NCI-H1694 treated with DMSO at 0.1 percent for 48 hours (cell line): ENCODE measurements around the gene MYBPC1.
A peak's percentile ranks its signal among the peaks of the same experiment; 100 is the strongest.

Source experiments
- DNase-seq: peaks from one replicate; lab custom pipeline; 2025; lab: John Stamatoyannopoulos, UW

Gene MYBPC1

GRCh38 chr12:101599311-101599710 is 4.5 kb downstream of the MYBPC1 start:
- no peak for DNase-seq

GRCh38 chr12:101599771-101600484 is 5.2 kb downstream of the MYBPC1 start:
- DNase-seq = no peak

DNA sequence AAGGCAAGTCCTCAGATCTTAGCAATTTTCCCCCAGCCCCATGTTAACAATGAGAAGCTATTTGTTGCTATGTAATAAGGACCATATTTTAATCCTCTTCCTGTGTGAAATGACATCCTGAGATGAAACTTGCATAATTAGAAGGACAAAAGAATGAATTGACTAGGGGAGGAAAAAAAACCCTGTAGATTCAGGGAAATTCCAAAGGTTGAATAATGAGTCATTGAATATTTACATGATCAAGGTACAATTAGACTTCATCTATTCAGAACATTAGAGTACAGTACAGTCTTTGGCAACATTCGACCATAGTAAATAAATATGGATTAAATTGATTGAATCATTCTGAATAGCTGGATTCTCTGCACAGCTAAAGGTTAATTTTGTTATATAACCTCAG is 9.4 kb downstream of the MYBPC1 start:
- no peak for DNase-seq

- DNase-seq = no peak
These were observed 13.1 kb downstream of the MYBPC1 start for GRCh38 chr12:101607894-101608293.

DNA sequence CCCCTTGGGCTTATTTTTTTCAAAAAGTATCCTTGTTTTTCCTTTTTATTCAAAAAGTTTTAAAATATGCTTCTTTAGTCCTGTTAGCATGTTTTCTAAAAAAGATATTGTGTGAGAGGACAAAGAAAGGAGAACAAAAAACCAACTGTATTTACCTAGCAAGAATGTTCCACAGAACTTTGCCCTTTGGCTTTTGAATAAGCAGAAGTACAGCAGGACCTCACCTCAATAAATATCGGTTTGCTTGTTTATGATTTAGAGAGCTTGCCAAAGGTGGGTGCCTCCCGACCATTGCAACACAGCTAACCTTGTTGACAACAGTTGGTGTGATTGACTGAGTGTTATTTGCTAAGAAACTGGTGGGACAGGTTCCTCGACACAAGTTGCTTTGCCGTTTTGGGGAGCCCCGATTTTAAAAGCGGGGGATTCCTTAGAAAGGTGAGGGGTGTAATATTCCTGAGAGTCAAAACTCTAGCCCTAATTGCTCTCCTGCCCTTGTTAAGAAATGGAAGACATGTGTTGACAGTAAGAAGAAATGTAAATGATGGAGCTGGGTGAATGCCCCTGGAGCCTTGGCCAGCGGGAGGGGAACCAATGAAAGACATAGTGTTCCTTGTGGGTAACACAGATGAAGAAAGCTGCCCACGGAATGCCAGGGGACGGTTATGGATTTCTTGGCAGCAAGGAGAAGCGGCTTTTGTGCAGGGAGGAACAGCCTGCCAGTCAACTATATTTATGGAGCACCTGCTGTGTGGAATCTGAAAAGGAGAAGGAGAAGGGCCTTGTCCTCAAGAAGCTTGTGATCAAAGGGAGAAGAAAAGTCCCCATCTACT is 13.7 kb downstream of the MYBPC1 start:
- DNase-seq = no peak

DNA sequence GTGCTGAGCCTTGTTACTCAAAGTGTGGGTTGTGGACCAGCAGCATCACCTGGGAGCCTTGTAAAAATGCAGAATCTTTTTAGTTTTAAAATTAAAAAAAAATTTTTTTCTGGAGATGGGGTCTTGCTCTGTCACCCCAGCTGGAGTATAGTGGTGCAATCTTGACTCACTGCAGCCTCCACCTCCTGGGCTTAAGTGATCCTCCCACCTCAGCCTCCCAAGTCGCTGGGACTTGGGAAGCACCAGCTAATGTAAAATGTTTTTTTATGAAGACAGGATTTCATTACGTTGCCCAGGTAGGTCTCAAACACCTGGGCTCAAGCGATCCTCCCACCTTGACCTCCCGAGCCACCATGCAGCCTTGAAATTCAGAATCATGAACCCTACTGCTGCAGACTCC is 14.4 kb downstream of the MYBPC1 start:
- DNase-seq = no peak

DNA sequence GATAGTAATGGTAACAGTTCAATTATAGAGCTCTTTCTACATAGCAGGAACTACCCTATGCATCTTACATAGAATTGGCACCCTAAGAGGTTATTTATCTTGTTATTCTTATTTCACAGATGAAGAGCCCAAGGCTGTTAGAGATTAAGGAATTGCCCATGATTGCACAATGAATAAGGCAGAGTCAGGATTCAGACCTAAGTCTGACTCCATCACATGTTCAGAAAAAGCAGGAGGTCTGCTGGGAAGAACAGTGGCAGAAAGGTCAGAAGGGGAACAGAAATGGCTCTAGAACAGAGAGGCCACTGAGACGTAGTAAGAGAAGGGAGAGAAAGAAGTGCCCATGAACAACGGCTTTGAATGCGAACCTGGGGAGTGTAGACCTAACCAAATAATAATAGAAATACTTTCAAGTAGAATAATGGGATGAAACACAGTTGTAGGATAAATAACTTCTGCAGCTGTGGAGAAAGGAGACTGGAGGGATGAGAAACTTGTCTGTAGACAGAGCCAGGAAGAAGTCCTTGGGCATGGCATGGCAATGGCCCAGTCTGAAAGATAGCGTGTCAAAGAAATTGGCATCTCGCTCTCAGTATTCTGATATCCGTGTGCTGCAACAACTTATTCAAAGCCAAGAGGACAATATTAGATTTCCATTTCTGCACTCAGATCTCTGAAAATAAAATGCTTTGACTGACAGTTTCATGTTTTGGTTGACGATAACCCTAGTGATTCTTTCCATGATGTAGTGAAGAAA is 17.6 kb downstream of the MYBPC1 start:
- no peak for DNase-seq

DNA sequence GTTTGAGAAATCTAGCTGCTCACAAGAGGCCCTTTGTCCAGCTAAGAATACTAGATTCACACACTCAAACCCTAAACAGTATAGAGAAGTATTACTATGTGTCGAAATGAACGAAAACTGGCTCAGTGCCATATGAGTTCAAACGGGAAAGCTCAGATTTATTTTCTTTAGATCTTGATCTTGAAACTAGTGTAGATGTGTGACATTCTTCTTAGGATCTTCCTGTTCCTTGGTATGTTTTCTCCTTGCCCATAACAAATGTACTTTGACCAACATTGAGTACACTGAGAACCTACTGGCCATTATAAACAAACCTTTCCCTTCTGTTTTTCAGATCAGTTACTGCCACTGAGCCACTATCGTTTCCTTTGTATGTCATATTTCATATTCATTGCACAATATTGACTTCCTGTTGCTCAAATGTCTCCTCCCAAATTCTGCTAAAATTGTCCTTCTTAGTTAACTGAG is 21.3 kb downstream of the MYBPC1 start:
- DNase-seq = no peak

GRCh38 chr12:101619026-101619786 is 24.4 kb downstream of the MYBPC1 start:
- DNase-seq = peak; percentile 14

- peak; percentile 31 for DNase-seq
These were observed 25.3 kb downstream of the MYBPC1 start for GRCh38 chr12:101619858-101620761.

- DNase-seq = peak; percentile 0
These were observed 26.0 kb downstream of the MYBPC1 start for GRCh38 chr12:101620762-101621133.

GRCh38 chr12:101628676-101629075 is 33.9 kb downstream of the MYBPC1 start:
- DNase-seq = no peak

DNA sequence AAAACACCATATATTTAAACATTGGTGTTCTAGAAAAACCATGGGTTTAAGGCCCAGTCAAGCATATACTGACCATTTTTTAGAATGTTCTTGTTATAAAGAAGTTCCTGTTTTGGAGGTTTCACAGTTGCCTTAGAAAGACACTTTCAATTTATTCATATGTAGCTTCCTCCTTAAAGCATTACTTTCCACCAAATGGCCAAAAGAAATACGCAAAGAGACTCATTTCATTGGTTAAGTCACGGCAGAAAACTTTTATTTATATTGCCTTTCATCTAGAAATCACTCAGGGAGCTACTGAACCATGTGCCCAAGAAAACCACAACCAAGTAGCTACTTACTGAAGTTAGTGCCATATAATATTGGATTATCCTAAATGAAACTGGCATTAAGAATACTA is 40.0 kb downstream of the MYBPC1 start:
- DNase-seq = no peak

DNA sequence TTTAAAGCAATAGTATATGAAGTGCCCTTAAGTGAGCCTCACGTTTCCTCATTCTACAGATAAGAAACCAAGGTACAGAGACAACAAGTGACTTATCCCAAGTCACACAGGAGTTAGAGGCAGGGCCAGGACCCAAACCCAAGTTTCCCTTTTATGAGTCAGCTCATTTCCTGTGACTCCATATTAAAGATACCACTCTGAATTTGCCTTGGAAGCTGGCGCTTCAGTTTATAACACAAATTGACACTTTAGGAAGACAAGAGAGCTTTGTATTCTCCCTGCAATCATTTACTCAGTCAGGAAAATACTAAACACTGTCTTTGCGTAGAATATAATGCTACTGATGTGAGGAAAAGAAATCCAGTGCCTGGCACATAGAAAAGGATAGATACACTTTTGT is 43.2 kb downstream of the MYBPC1 start:
- no peak for DNase-seq

DNA sequence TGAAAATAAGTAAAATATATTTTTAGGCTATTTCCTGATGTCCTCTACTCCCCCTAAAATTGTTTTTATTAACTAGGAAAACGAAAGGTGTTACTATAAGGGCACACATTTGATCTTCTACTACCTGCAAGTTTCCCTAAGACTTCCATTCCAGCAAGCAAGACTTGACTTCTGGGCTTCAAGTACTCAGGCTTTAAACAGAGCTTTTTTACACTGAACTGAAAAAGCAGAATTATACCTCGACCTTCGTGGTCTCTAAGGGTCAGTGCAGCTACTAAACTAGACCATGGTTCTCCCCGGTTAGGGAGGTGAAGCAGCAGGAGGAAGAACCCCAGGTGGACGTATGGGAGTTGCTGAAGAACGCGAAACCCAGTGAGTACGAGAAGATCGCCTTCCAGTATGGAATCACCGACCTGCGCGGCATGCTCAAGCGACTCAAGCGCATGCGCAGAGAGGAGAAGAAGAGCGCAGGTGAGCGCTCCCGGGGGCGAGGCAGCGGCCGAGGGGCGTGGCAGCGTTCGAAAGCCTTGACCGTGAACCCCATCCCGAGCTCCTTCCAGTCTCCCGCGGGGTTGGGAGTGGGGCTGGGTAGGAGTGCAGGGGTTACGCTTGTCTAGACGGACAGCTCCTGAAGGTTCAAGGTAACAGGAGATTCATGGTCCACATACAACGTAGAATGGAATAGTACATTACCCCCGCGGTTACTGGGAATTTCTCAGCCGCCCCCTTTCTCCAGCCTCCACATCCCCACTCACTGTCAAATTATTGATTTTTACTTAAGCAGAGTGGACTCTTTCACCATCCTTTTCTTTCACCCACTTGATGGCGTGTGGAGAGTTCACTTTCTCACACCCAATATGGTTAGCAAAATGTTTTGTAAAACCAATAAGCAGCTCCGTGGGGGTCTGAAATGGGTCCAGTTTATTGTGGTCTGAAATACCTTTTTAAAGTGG is 47.6 kb downstream of the MYBPC1 start:
- DNase-seq = no peak

DNA sequence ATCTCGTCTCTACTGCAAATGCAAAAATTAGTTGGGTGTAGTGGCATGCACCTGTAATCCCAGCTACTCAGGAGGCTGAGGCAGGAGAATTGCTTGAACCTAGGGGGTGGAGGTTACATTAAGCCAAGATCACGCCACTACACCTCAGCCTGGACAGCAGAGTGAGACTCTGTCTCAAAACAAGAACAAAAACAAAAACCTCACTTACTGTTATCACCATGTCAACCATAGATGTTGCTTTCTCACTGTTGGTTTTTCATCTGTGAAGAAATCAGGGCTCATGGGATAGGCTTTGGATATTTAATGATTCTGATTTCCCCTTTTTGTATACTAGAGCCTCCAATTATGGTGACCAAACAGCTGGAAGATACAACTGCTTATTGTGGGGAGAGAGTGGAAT is 52.9 kb downstream of the MYBPC1 start:
- no peak for DNase-seq

GRCh38 chr12:101648195-101648594 is 53.4 kb downstream of the MYBPC1 start:
- DNase-seq = no peak

GRCh38 chr12:101650346-101651117 is 55.8 kb downstream of the MYBPC1 start:
- DNase-seq = no peak

DNA sequence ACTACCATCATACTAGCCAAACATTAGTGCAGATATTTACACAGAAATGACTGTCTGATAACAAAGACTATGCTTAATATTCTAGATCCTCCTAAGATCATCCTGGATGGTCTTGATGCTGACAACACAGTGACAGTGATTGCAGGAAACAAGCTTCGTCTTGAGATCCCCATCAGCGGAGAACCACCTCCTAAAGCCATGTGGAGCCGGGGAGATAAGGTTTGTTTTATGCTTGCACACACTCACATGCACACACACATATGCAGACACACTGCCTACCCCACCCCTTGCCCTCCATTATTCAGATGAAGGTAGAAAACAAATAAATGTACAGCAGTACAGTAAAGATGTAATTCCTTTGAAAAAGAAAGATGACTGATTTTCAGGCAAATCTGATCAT is 58.3 kb downstream of the MYBPC1 start:
- DNase-seq = no peak
